Islet precursor cell (in vitro differentiated cells): ENCODE measurements around the gene TRAPPC2L.

Source experiments
- DNase-seq: peaks from one replicate; pipeline ENCODE4 v3.0.0-alpha.2; 2018

TRAPPC2L gene

GRCh38 chr16:88911946-88912310 is 55.0 kb downstream of the TRAPPC2L start:
- DNase-seq: no peak
